ENCODE data around the gene TRPC4AP.

TRPC4AP gene

DNA sequence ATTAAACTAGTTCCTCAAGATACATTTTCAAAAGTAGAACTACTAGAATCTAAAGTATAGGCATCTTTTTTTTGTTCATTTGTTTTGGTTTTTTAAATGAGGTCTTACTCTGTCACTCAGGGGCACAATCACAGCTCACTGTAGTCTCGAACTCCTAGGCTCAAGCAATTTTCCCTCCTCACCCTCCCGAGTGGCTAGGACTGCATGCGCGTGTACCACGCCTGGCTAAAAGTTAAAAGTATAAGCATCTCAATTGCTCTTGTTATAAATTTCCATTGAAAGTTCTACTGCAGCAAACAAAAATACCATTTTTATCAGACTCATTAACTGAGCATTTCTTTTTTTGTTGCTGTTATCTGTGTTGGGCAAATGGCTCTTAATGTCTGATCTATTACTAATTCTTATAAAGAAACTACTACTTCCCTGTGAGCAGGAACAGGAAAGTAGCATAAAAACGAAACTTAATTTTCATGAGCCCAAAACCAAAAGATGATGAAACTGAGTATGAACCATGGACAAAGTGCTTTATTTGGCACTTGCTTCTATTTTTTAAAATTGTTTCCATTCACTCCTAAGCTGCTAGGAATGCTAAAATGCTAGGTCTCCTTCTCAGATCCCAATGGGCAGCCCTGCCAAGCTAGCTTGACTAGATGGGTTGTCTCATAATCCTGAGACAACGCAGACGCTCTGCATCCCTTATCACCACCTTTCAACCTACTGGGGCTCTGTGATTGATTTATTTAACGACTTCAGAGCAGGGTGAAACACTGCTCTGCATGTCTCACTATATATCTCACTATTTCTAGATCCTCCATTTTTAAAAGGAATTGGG is 36.9 kb downstream of the TRPC4AP start:
- no peak for DNase-seq (ENCODE audit: low read depth)

GRCh38 chr20:35054814-35055213 is 37.8 kb downstream of the TRPC4AP start:
- no peak for DNase-seq (ENCODE audit: low read depth)

DNA sequence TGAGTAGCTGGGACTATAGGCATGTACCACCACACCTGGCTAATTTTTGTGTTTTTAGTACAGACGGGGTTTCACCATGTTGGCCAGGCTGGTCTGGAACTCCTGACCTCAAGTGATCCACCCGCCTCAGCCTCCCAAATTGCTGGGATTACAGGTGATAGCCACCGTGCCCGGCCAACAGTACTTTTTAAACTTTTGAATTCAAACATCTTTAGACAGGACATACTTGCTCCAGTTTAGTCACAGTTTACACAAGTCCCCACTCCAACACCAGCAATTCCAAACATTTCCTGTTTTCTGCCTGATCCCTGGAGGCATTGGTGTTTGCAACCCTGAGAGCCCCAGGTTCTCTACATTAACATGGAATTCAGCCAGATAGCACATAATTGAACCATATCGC is 40.0 kb downstream of the TRPC4AP start:
- DNase-seq (ENCODE audit: low read depth), result peak; percentile 79

DNA sequence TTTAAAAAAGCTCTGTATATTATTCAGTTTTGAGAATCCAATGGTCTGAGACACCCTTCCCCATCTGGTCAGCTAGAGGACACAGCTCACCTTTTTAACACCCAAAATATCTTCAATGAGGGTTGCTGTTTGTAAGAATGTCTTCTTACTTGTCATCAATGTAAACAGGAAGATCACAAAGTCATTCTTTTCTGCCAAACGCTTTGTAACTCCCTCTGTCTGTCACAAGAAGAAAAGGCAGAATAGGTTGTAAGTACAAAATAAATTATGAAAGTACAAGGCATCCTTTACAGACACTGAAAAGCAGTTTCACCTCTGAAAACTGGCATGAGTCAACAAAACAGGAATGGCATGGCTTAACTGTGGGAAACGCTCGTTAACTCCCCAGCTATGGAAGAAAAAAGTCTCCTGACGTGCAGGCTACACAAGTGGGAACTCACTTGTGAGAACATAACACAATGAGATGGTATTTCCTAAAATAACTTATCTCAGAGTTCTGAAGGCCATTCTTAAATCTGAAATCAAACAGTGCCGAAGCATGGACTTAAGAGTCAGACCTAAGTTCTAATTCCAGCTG is 42.7 kb downstream of the TRPC4AP start:
- peak; percentile 86 for DNase-seq (ENCODE audit: low read depth)

- no peak for DNase-seq (ENCODE audit: low read depth)
Measured at GRCh38 chr20:35048739-35049138, 43.9 kb downstream of the TRPC4AP start.

GRCh38 chr20:35042268-35042667 is 50.3 kb downstream of the TRPC4AP start:
- no peak for DNase-seq (ENCODE audit: low read depth)

- no peak for DNase-seq (ENCODE audit: low read depth)
Measured at GRCh38 chr20:35040646-35041045, 52.0 kb downstream of the TRPC4AP start.

DNA sequence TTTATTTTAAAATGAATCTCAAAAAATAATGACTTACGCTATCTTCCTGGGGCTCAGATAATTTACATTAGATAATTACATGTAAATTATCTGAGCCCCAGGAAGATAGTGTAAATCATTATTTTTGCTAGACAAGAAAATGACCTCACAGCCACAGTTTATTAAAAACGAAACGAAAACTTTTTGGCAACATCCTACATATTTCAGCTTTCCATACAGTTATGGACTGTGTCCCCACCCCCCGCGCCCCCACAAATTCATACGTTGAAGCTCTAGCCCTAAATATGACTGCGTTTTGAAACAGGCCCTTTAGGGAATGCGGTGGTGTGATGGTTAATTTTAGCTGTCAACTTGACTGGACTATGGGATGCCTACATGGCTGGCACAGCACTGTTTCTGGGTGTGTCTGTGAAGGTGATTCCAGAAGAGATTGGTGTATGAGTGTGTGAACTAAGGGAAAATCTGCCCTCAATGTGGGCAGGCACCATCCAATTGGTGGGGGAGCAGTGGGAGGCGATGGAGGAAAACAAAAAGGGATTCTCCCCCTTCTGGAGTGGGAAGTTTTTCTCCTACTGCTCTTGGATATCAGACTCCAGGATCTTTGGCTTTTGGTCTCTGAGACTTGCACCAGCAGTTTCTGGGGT is 52.6 kb downstream of the TRPC4AP start:
- DNase-seq (ENCODE audit: low read depth), result no peak

DNA sequence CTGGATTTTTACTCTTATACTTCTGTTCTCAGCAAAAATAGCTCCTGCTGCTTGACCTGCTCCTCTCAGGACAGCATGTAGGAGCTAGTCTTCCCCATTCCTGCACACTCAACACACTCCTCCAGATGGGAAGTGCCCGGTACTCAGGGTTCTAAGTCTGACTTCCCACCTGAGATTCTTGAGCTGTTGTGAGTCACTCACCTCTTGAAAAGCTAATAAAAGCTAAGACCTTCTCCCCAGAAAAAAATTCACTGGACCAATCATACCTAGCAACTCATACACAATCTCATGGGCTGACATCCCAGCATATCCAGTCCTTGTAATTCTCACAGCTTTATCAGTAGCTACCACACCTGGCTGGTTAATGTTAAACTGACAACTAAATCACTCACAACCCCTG is 53.5 kb downstream of the TRPC4AP start:
- no peak for DNase-seq (ENCODE audit: low read depth)

DNA sequence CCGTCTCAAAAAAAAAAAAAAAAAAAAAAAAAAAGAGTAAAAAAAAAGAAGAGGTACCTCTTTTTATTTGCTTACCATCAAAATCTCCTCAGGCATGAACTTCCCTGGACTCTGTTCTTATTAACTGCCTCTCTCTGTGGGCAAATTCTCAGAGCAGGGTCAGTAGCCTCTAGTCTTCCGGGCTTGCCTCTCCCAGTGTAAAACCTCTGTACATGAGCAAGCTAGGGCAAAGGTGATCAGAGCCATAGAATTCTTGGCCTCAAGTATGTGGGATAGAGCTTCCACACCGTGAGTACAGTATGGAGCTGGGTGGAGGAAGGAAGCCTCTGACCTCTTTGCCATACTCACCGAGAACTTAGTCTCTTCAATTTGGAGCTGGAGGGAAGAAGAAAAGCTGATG is 58.5 kb downstream of the TRPC4AP start:
- no peak for DNase-seq (ENCODE audit: low read depth)

DNA sequence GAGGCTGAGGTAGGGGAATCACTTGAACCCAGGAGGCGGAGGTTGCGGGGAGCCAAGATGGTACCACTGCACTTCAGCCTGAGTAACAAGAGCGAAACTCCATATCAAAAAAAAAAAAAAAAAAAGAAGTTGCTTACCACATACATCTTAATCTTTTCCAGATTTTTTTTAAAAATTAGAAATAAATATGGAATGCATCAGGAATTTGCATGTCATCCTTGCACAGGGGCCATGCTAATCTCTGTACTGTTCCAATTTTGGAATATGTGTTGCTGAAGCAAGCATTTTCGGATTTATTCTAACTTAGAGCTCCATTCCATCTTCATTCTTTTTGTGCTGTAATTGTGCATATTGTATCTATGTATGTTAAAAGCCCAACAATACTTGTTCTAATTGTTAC is 62.5 kb downstream of the TRPC4AP start:
- DNase-seq (ENCODE audit: low read depth), result no peak

GRCh38 chr20:35027301-35027700 is 65.3 kb downstream of the TRPC4AP start:
- DNase-seq (ENCODE audit: low read depth), result no peak

- no peak for DNase-seq (ENCODE audit: low read depth)
Measured at GRCh38 chr20:35025116-35025515, 67.5 kb downstream of the TRPC4AP start.

DNA sequence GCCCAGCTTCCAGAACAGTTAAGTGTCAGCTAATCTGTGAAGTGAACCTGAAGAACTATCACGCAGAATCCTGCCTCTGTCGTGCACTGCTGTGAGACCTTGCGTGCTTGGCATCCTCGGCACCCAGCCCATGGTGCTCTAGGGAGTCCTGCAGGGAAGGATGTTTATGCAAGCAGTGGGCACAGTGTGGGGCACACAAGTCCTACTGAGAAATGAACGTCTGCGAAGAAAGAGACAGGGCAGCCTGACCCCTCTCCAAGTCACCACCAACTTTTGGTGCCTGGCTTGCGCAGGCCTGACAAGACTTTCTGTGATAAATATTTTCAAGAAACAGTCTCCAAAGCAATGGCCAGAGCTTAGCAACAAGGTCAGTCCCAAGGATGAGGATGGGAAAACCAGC is 69.0 kb downstream of the TRPC4AP start:
- DNase-seq (ENCODE audit: low read depth), result no peak

GRCh38 chr20:35021831-35022230 is 70.8 kb downstream of the TRPC4AP start:
- no peak for DNase-seq (ENCODE audit: low read depth)

DNA sequence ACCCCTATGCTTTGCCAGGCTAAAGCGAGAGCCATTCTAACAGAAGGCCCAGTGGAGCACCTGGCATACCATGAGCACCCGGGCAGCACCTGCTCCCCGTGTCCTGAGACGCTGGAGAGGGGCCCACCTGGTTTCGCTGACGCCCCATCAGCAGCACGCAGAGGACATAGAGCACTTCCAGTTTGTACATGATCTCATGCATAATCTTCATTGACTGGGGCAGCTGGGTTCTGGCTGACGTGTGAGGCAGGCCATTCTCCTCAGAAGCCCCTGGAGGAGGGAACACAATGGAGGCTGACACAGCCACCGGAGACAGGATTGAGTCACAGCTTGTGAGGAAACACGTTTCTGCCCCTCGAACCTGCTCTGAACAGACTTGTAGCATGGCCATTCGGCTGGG is 71.5 kb downstream of the TRPC4AP start:
- DNase-seq (ENCODE audit: low read depth), result peak; percentile 20

DNA sequence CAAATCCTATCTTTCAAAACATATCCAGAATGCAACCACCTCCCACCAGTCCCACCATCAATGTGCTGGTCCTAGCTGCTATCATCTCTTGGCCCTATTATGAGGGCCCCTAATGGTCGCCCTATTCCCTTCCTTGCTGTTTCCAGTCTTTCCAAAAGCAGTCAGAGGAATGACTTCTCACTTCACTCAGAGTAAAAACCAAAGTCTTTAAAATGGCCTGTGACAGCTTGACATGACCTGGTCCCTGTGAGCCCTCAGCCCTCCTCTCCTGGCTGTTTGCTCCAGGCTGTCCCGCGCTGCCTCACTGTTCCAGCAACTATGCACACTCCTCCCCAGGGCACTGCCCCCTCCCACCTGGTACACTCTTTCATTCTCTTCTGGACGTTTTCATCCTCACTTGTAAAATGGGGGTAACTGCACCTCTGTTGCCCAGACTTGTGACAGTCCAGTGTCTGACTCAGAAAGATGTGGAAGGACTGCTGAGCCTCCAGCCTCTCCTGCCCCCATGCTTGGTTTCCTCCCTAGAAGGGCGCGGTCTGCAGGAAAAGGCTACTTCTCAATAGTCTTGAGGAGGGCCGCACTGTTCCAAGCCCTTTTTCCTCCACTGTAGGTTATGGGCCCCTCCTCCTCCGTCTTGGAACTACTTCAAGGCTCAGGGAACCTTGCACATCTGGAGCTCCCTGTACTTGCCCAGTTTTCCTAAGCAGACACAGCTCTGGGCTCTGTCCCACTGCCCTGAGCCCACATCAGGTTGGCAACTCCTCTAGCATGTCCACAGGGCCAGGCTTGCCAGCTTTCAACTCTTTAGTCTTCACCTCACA is 72.3 kb downstream of the TRPC4AP start:
- DNase-seq (ENCODE audit: low read depth), result no peak

GRCh38 chr20:35018590-35019371 is 73.8 kb downstream of the TRPC4AP start:
- no peak for DNase-seq (ENCODE audit: low read depth)

- no peak for DNase-seq (ENCODE audit: low read depth)
Measured at GRCh38 chr20:35017099-35017835, 75.3 kb downstream of the TRPC4AP start.

DNA sequence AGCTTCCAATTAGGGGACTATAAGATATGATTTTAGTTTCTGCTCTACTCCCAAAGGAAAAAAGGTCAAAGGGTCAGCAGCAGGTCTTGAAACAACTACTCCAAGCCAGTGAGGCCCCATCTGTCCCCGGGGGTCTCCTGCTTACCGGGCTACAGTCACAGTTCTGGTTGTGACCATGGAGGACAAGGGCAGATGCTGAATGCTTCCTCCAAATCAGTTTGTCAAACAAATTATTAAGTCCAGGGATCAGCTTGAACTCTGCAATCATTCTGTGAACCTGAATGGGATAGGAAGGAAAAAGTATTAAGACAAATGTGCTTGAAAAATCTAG is 76.8 kb downstream of the TRPC4AP start:
- DNase-seq (ENCODE audit: low read depth), result no peak

GRCh38 chr20:35014537-35014936 is 78.1 kb downstream of the TRPC4AP start:
- no peak for DNase-seq (ENCODE audit: low read depth)

All from iris pigment epithelial cell (primary cell).